HG03135 (cell line): ENCODE data around the gene SETMAR.
"Not testable (repeated sequence)": the region's sequence is repeated elsewhere in the genome, so short reads cannot be mapped to it uniquely, and the experiment has no call there.

Source experiments
- ATAC-seq: cut with Tn5 transposase; IDR thresholded peaks from one replicate; pipeline ENCODE4 v1.9.1; 2021; ENCODE audit warnings: mild to moderate bottlenecking, moderate library complexity; ENCODE audit not compliant: unreplicated experiment

Gene SETMAR

GRCh38 chr3:4303187-4304123 lies at the start of gene SETMAR:
Gene SETMAR (plus strand): TSS chr3:4303369. CDS start chr3:4303371, 2 bp downstream.
- ATAC-seq: peak; percentile 98

GRCh38 chr3:4261406-4261805 lies 41.8 kb upstream of the SETMAR start:
- no peak for ATAC-seq

DNA sequence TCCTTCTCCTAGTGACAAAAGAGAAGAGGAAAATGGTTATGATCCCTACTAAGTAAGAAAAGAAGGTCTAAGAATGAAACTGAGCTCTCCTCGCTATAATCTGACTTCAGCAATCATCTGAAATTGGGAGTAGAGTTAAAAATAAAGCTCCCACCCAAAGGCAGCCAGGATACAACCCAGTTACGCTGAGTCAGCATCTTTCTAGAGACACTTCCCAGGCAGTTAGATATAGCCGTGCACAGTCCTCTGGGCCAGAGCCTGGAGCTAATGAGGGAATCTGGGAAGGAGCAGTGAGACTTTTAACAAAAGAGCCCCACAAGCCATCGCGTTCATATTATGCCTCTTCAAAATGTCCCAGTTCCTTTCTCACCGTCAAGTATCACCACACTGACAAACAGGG lies 39.1 kb upstream of the SETMAR start:
- no peak for ATAC-seq

- no peak for ATAC-seq
These were observed 32.4 kb upstream of the SETMAR start for GRCh38 chr3:4270720-4271119.

DNA sequence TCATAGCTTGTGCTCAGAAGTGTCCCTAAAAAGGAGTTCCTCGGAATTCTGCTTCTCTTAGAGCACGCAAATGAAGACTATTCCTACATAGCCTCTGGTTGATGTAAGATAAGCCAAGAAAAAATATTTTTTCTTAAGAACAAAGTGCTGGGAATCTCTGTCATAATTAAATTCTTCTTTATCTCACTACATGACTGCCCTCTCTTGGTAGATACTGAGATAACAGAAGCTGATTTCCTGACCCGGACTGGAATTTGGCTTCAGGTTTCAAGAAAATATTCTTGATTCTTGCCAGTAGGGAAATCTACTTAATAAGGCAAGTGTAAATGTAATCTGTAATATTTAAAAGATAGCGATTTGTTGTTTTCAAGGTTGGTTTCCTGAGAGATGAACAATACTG lies 31.3 kb upstream of the SETMAR start:
- ATAC-seq: no peak

- ATAC-seq: no peak
These were observed 23.6 kb upstream of the SETMAR start for GRCh38 chr3:4279516-4280105.

- ATAC-seq: no peak
These were observed 21.2 kb upstream of the SETMAR start for GRCh38 chr3:4281991-4282390.

GRCh38 chr3:4284865-4285264 lies 18.3 kb upstream of the SETMAR start:
- ATAC-seq: no peak

- ATAC-seq: no peak
These were observed 14.1 kb upstream of the SETMAR start for GRCh38 chr3:4289044-4289443.

DNA sequence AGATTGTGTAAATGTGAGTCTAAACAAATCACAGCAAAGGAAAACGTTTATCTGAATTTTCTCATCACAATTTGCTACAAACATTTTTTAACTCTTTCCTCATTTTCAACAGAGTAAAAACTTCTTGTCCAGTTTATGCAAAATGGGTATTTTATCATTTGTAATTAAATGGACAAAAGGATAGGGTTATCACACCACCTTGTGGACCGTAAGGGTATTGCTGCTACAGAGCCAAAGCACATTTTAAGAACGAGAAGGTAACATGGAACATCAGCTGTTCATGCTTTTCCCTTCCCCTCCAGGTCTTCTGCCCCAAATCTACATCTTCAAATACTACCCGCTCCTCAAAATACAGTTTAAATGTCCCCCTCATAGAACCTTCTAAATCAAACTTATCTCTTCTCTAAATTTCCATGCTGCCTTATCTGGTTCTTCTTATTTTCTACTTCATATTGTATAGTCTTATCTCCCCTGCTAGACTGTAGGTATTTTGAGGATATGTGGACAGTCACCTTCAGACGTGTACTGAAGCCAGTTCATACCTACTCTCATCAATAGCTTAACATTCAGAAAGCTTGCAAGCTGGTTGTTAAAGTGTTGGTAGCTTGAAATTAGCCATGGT lies 12.8 kb upstream of the SETMAR start:
- ATAC-seq: peak; percentile 89

GRCh38 chr3:4292301-4292700 lies 10.9 kb upstream of the SETMAR start:
- no peak for ATAC-seq

DNA sequence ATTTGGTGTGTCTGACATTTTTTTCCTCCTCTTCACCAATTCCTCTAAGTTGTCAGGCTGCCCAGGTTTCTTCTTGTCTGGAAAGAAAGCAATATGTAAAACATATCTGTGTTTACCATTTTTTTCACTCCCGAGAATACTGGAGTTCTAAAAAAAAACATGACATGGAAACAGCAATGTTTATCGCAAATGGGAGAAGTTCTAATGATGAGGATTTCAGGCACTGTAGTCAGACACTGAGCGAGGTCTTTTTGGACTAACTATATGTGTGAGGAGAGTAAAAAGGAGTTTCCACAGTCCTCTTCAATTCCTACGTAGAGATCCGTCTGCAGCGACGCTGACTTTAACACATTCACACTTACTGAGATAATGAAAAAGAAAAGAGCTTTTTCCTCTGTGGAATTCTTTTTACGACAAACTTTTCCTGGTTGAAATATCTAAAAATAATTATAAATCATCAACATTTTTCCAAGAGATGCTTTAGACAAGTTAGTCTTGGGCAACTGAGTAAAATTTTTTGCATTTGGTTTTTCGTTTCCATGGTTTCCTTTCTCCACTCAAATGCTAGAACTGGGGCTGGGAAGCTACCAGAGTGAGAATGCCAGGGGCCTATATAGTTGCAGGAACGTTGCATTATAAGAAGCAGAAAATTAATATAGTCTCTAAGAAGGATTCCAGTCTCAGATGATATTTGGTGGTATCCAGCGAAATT lies 8.4 kb upstream of the SETMAR start:
- ATAC-seq: no peak

DNA sequence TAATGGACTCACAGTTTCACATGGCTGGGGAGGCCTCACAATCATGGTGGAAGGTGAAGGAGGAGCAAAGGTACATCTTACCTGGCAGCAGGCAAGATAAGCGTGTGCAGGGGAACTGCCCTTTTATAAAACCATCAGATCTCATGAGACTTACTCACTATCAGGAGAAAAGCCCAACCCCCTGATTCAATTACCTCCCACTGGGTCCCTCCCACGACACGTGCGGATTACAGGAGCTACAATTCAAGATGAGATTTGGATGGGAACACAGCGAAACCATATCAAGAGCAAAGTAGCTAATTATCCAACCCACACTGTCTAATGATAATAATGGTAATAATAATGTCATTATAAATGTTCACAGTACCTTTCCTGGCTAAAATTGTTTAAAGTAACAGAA lies 6.7 kb upstream of the SETMAR start:
- not testable (repeated sequence) for ATAC-seq

- ATAC-seq: no peak
These were observed 5.7 kb upstream of the SETMAR start for GRCh38 chr3:4297486-4297885.

DNA sequence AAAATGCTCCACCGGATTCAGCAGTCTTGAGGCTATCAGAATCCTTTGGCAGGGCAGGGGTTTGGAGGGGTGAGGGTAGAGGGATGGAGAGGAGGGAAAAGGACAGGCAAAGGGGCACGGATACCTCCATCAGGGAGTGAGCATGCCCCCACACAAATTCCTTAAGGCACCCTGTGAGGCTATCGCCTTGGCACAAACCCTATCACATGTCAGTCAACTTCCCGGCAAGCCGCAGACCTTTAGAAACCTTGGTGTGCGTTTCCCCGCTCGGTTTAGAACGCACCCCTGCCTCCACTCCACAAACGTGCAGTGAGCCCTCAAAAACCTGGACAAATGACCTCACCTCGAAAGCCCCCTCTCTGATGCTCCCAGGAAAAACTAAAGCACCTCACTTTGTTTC lies 422 bp upstream of the SETMAR start:
- ATAC-seq: no peak

- ATAC-seq: not testable (repeated sequence)
These were observed 2.0 kb downstream of the SETMAR start for GRCh38 chr3:4305210-4305609.

- no peak for ATAC-seq
These were observed 2.9 kb downstream of the SETMAR start for GRCh38 chr3:4306091-4306490.

DNA sequence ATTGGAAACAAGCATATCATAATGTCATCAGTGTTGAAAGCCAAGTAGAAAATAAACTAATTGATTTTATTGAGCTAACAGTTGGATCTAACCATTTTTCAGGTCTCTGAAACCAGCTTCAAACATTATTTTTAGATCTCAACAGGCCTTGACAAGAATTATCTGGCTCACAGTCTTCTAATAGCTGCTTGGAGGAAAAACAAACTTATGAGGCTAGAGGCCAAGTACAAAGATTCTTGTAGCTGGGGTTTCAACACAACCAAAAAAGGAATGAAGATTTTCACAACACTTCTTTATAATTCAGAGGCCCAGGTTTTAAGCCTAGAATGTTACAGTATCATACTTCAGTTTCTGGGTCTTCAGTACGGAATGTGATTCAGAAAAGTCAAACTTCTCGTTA lies 3.7 kb downstream of the SETMAR start:
- no peak for ATAC-seq

DNA sequence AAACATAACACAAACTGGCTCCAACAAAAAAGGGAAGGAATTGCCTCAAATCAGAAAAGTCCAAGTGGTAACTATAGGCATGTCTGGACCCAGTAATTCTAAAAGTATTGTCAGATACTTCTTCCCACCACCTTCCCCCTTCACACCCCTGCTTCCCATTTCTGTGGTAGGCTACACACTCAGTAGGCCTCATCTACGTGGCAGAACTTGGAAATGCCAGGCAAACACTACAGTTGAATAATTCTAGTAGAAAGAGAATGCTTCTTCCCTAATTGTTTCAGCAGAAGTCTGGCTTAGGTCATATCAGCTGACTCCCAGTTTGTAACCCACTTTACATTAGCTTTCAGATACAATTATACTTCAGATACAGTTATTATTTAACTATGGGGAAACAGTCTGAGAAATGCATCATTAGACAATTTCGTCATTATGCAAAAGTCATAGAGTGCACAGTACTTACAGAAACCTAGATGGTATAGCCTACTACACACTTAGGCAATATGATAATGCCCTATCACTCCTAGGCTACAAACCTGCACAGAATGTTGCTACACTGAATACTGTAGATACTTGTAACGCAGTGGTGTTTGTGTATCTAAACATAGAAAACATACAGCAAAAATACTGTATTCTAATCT lies 6.4 kb downstream of the SETMAR start:
- no peak for ATAC-seq

GRCh38 chr3:4310971-4311370 lies 7.8 kb downstream of the SETMAR start:
- ATAC-seq: no peak

GRCh38 chr3:4311496-4311895 lies 8.3 kb downstream of the SETMAR start:
- ATAC-seq: no peak
